Ishikawa (cell line): Measurements from ENCODE around the gene EPHB1.

Source experiments
- CEBPB ChIP-seq: IDR thresholded peaks from 2 replicates; pipeline ENCODE4 v1.6.1; 2012
- CREB1 ChIP-seq: IDR thresholded peaks from 2 replicates; pipeline ENCODE4 v1.6.1; 2012; ENCODE audit warnings: low read depth
- EGR1 ChIP-seq: IDR thresholded peaks from 2 replicates; pipeline ENCODE4 v1.6.1; 2012
- EP300 ChIP-seq: IDR thresholded peaks from 2 replicates; pipeline ENCODE4 v1.6.1; 2012; ENCODE audit warnings: borderline replicate concordance
- FOXM1 ChIP-seq: IDR thresholded peaks from 2 replicates; pipeline ENCODE4 v1.6.1; 2012; ENCODE audit warnings: low read depth, borderline replicate concordance
- NFIC ChIP-seq: IDR thresholded peaks from 2 replicates; pipeline ENCODE4 v1.6.1; 2012
- RAD21 ChIP-seq: IDR thresholded peaks from 2 replicates; pipeline ENCODE4 v1.6.1; 2012; ENCODE audit warnings: low read depth
- REST ChIP-seq: IDR thresholded peaks from 2 replicates; pipeline ENCODE4 v1.6.1; 2012; ENCODE audit warnings: low read depth, mild to moderate bottlenecking
- TAF1 ChIP-seq: IDR thresholded peaks from 2 replicates; pipeline ENCODE4 v1.6.1; 2012; ENCODE audit warnings: low read depth, mild to moderate bottlenecking
- TCF12 ChIP-seq: IDR thresholded peaks from 2 replicates; pipeline ENCODE4 v1.6.1; 2012; ENCODE audit warnings: low read depth
- TEAD4 ChIP-seq: IDR thresholded peaks from 2 replicates; pipeline ENCODE4 v1.6.1; 2012
- USF1 ChIP-seq: IDR thresholded peaks from 2 replicates; pipeline ENCODE4 v1.6.1; 2012
- YY1 ChIP-seq: IDR thresholded peaks from 2 replicates; pipeline ENCODE4 v1.6.1; 2012; ENCODE audit warnings: low read depth
- ZBTB7A ChIP-seq: IDR thresholded peaks from 2 replicates; pipeline ENCODE4 v1.6.1; 2012; ENCODE audit warnings: low read depth
- TF ChIP-seq, protein P1 (sequence below): IDR thresholded peaks from 2 replicates; pipeline ENCODE4 v1.6.1; 2012

EPHB1 gene

DNA sequence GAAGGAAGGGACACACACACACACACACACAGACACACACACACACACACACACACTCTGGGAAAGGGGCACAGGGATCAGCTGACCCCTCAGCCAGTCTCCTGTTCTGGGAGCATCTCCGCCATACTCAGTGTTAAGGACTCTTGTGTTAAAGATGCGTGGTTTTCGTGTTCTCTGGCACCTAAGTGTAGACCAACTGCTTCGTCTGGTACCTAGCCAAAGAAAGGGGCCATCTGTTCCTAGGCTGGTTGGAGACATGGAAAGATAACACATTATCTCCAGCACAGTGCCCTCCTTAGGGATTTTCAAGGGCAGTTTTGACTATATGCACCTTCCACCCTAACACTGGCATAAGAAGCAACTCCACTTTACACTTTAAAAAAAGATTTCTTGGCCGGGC, 65.1 kb downstream of the EPHB1 start:
- TF ChIP-seq TAF1 (no peak), NFIC (no peak)

GRCh38 chr3:134863915-134864314, 68.9 kb downstream of the EPHB1 start:
- no peak for TF ChIP-seq TCF12
- no peak for TF ChIP-seq EP300
- TF ChIP-seq EGR1: no peak
- no peak for TF ChIP-seq TEAD4
- no peak for TF ChIP-seq ZBTB7A
- TF ChIP-seq CEBPB: no peak

GRCh38 chr3:134864636-134865035, 69.6 kb downstream of the EPHB1 start:
- TF ChIP-seq TCF12: no peak
- TF ChIP-seq ZBTB7A: no peak
- no peak for TF ChIP-seq CREB1
- TF ChIP-seq, protein P1, sequence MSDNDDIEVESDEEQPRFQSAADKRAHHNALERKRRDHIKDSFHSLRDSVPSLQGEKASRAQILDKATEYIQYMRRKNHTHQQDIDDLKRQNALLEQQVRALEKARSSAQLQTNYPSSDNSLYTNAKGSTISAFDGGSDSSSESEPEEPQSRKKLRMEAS: no peak
- TF ChIP-seq NFIC: no peak
- TF ChIP-seq REST: no peak
- no peak for TF ChIP-seq TAF1
- no peak for TF ChIP-seq EGR1
- no peak for TF ChIP-seq CEBPB
- TF ChIP-seq EP300: no peak
- TF ChIP-seq TEAD4: no peak
- TF ChIP-seq YY1: no peak
- no peak for TF ChIP-seq USF1
- no peak for TF ChIP-seq RAD21
- TF ChIP-seq FOXM1: no peak

DNA sequence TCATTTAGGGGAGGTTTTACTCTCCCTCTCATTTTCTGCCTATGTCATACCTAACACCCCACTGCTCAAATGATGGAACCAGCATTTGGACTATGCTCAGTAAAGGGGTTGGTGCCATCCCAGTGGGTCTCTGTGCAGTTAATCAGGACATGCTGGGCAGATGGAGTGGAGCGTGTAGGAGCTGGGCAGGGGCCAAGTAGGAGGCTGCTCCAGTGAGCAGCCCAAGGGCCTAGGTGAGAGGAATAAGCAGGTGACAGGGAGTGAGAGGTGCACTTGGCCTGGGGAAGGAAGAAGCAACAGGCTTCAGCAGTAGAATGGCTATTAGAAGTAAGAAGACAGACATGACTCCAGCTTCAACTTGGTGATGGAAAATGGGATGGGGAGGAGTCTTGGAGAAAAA, 72.2 kb downstream of the EPHB1 start:
- TF ChIP-seq NFIC: no peak
- TF ChIP-seq USF1: no peak
- TF ChIP-seq CREB1: no peak
- no peak for TF ChIP-seq EGR1
- TF ChIP-seq, protein P1: no peak
- TF ChIP-seq RAD21: no peak
- no peak for TF ChIP-seq REST
- no peak for TF ChIP-seq CEBPB
- no peak for TF ChIP-seq FOXM1
- TF ChIP-seq EP300: no peak
- no peak for TF ChIP-seq YY1
- no peak for TF ChIP-seq TAF1
- TF ChIP-seq ZBTB7A: no peak
- TF ChIP-seq TEAD4: no peak
- no peak for TF ChIP-seq TCF12

DNA sequence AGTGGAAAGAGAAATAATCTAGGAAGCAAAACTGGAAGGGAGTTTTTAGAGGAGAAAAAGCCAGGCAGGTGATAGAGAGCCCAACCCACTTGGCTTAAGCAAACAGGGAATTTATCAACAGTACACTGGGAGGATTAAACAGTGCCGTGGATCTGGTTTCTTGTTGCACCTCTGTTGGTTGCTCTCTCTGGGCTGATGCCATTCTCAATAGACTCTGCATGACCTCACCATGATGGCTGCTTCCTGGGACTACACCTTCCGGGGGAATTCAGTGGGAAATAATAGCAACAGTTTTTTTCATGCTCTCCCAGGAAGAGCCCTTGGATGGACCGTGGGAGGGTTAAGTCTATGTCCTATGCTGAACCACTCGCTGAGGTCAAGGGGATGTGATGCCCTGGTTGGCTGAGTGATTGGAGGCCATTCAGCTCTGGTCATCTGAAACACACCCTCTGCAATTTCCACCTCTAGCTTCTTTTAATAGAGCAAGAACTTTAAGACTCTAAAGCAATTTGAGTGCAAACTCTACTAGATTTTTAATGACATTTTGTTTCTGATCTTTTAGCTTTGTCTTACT, 74.2 kb downstream of the EPHB1 start:
- no peak for TF ChIP-seq TEAD4
- no peak for TF ChIP-seq USF1
- no peak for TF ChIP-seq RAD21

- no peak for TF ChIP-seq USF1
- TF ChIP-seq TEAD4: no peak
- no peak for TF ChIP-seq FOXM1
These were observed 76.8 kb downstream of the EPHB1 start for GRCh38 chr3:134871818-134872217.
